Measurements from ENCODE around the gene CA7. TPM values are rescaled to one million over a fixed set of nuclear protein-coding genes. Genes with fewer than 3 reads are reported as not detected.

The CA7 gene
- total RNA-seq, 4 donors from 2014 or later, result 0.19 TPM; not detected in 3

- intact Hi-C loops (cut with DNase I; ENCODE audit: low total_unique reads) (no loop called here), in situ Hi-C loops (cut with MboI; ENCODE audit: low sequenced_read_pairs in 4 of 4) (no loop called here)
- Histone ChIP-seq H3K27ac (no peak overlapping the region), H3K27me3 (no peaks in the 10 kb centered on the region), H3K9me3 (no peaks in the 10 kb centered on the region), H3K4me1 (peaks cover 0 to under 1% of the 10 kb centered on the region in 2 donors), H3K4me3 (no peak overlapping the region), H3K36me3 (peaks cover 0 to 52% of the 10 kb centered on the region in 2 donors)
- TF ChIP-seq POLR2A (IDR thresholded peaks at IDR 0.05) (no peak), CTCF (IDR thresholded peaks at IDR 0.05 in 4 of 5, conservative IDR thresholded peaks at IDR 0.05 in 1 of 5) (no peak)
- no peak for ATAC-seq
- no peak for DNase-seq
Observed at GRCh38 chr16:66824006-66824405, 20.2 kb upstream of the CA7 start.

- DNase-seq, result peak; percentile 65 to 76
- H3K9me3 ChIP-seq, result no peaks in the 10 kb centered on the region
- peak within 1 kb of the TSS; percentile 69 to 96 (median 86) for H3K4me3 ChIP-seq
- peaks cover 0 to 17% of the 10 kb centered on the region in 2 donors for H3K36me3 ChIP-seq
- TF ChIP-seq CTCF (IDR thresholded peaks at IDR 0.05 in 4 of 5, conservative IDR thresholded peaks at IDR 0.05 in 1 of 5), result peak; percentile 91 to 98 (median 97)
- TF ChIP-seq POLR2A (IDR thresholded peaks at IDR 0.05), result peak; percentile 87 to 88
- in situ Hi-C loops (cut with MboI; ENCODE audit: low sequenced_read_pairs in 4 of 4), result loop anchor here in 2 of 4 donors (5.0 kb wide), 2 partner anchors 37 to 42 kb away; no protein-coding TSS in a partner anchor
- ATAC-seq, result peak; percentile 94 to 95
- H3K27me3 ChIP-seq, result no peaks in the 10 kb centered on the region
- intact Hi-C loops (cut with DNase I; ENCODE audit: low total_unique reads), result loop anchor here (1.0 to 5.0 kb wide), 2 partner anchors 37 to 88 kb away; no protein-coding TSS in a partner anchor
- peaks cover 9 to 11% of the 10 kb centered on the region in 2 donors for H3K4me1 ChIP-seq
- H3K27ac ChIP-seq, result peak within 1 kb of the TSS; percentile 65 to 92 (median 89)
Observed at GRCh38 chr16:66830422-66831404, 13.5 kb upstream of the CA7 start, which contains the start of gene NAE1. NAE1 (minus strand) TSS chr16:66830976; CDS start chr16:66830899, 77 bp downstream.

GRCh38 chr16:66832190-66832589, 12.0 kb upstream of the CA7 start:
- ATAC-seq, result no peak
- Histone ChIP-seq H3K9me3 (no peaks in the 10 kb centered on the region), H3K27me3 (no peaks in the 10 kb centered on the region), H3K36me3 (peaks cover 0 to 10% of the 10 kb centered on the region in 2 donors), H3K4me1 (peaks cover 9 to 11% of the 10 kb centered on the region in 2 donors), H3K4me3 (no peak overlapping the region), H3K27ac (no peak overlapping the region)
- no peak for TF ChIP-seq CTCF (IDR thresholded peaks at IDR 0.05 in 4 of 5, conservative IDR thresholded peaks at IDR 0.05 in 1 of 5)
- intact Hi-C loops (cut with DNase I; ENCODE audit: low total_unique reads), result loop anchor here (5.0 kb wide), 1 partner anchor 90 kb away; no protein-coding TSS in a partner anchor
- in situ Hi-C loops (cut with MboI; ENCODE audit: low sequenced_read_pairs in 4 of 4), result loop anchor here in 2 of 4 donors (5.0 kb wide), 2 partner anchors 35 to 40 kb away; no protein-coding TSS in a partner anchor
- DNase-seq, result no peak

GRCh38 chr16:66832661-66833305, 11.4 kb upstream of the CA7 start:
- ATAC-seq (no peak), DNase-seq (no peak)
- H3K9me3 ChIP-seq, result no peaks in the 10 kb centered on the region
- peaks cover 0 to 4% of the 10 kb centered on the region in 2 donors for H3K36me3 ChIP-seq
- H3K4me3 ChIP-seq, result no peak overlapping the region
- peaks cover 9 to 11% of the 10 kb centered on the region in 2 donors for H3K4me1 ChIP-seq
- TF ChIP-seq POLR2A (IDR thresholded peaks at IDR 0.05), result no peak
- TF ChIP-seq CTCF (IDR thresholded peaks at IDR 0.05 in 4 of 5, conservative IDR thresholded peaks at IDR 0.05 in 1 of 5), result no peak
- in situ Hi-C loops (cut with MboI; ENCODE audit: low sequenced_read_pairs in 4 of 4) (loop anchor here in 2 of 4 donors (5.0 kb wide), 2 partner anchors 35 to 40 kb away; no protein-coding TSS in a partner anchor), intact Hi-C loops (cut with DNase I; ENCODE audit: low total_unique reads) (loop anchor here (5.0 kb wide), 1 partner anchor 90 kb away; no protein-coding TSS in a partner anchor)
- no peaks in the 10 kb centered on the region for H3K27me3 ChIP-seq
- H3K27ac ChIP-seq, result no peak overlapping the region

Measured in gastrocnemius medialis (tissue), 4 donors.